CD14-positive monocyte (primary cell): Measurements from ENCODE around the gene NGDN. TPM values are rescaled to one million over a fixed set of nuclear protein-coding genes. Genes with fewer than 3 reads are reported as not detected.

ENCODE experiments used
- DNase-seq, 3 donors: peaks; one replicate each; pipeline ENCODE4 v3.0.0-alpha.2; 2011 to 2022
- H2AFZ ChIP-seq: 2 replicates; pipeline ENCODE4 v1.6.0; 2012; ENCODE audit warnings: mild to moderate bottlenecking, low read depth, low read length, inconsistent platforms; ENCODE audit not compliant: insufficient read depth, poor library complexity, severe bottlenecking
- H3K27ac ChIP-seq, 2 donors: 1 replicate in 1 of 2; 2 replicates in 1 of 2; pipeline ENCODE4 v1.5.1; 2012 to 2013; ENCODE audit warnings: low read length in 2 of 2, control low read depth in 1 of 2, inconsistent platforms in 1 of 2, low read depth in 1 of 2, mild to moderate bottlenecking in 1 of 2
- H3K27me3 ChIP-seq, 2 donors: one replicate each; pipeline versions ENCODE4 v1.6.0 to v1.6.1; 2011 to 2013; ENCODE audit warnings: low read length in 2 of 2; ENCODE audit not compliant: control insufficient read depth in 2 of 2, insufficient read depth in 2 of 2
- H3K36me3 ChIP-seq, 2 donors: replicated peaks in 1 of 2; 1 replicate in 1 of 2; 2 replicates in 1 of 2; pipeline versions ENCODE4 v1.5.1 to v1.6.1; 2012 to 2013; ENCODE audit warnings: low read length in 2 of 2, control low read depth in 1 of 2, inconsistent platforms in 1 of 2, mild to moderate bottlenecking in 1 of 2; ENCODE audit not compliant: insufficient read depth in 2 of 2, control insufficient read depth in 1 of 2
- H3K4me1 ChIP-seq, 2 donors: 1 replicate in 1 of 2; 2 replicates in 1 of 2; pipeline versions ENCODE4 v1.5.1 to v1.6.1; 2012 to 2013; ENCODE audit warnings: low read length in 2 of 2, control low read depth in 1 of 2, inconsistent platforms in 1 of 2, mild to moderate bottlenecking in 1 of 2, moderate library complexity in 1 of 2; ENCODE audit not compliant: insufficient read depth in 2 of 2, control insufficient read depth in 1 of 2
- H3K4me2 ChIP-seq: replicated peaks from 2 replicates; pipeline ENCODE3; 2012; ENCODE audit warnings: low read length, moderate library complexity, mild to moderate bottlenecking; ENCODE audit not compliant: poor library complexity, severe bottlenecking; ENCODE audit errors: extremely low read depth
- H3K4me3 ChIP-seq, 3 experiments: fragments of 200-600 bp in 1 of 3; sonication (generic) in 1 of 3; replicated peaks in 1 of 3; 1 replicate in 2 of 3; 2 replicates in 1 of 3; pipeline ENCODE4 v1.5.1; 2011 to 2013; ENCODE audit warnings: low read length in 3 of 3, mild to moderate bottlenecking in 3 of 3, control low read depth in 2 of 3, low read depth in 2 of 3, inconsistent platforms in 1 of 3, moderate library complexity in 1 of 3
- H3K79me2 ChIP-seq: 2 replicates; pipeline ENCODE4 v1.6.0; 2012; ENCODE audit warnings: mild to moderate bottlenecking, control low read depth, inconsistent platforms, low read length, moderate library complexity; ENCODE audit not compliant: insufficient read depth
- H3K9ac ChIP-seq: 2 replicates; pipeline ENCODE4 v1.6.0; 2017; ENCODE audit warnings: low read length, mild to moderate bottlenecking; ENCODE audit not compliant: insufficient read depth, poor library complexity, severe bottlenecking
- H3K9me3 ChIP-seq, 2 donors: replicated peaks in 1 of 2; 1 replicate in 1 of 2; 2 replicates in 1 of 2; pipeline versions ENCODE4 v1.5.1 to v1.6.1; 2012 to 2013; ENCODE audit warnings: low read length in 2 of 2, control low read depth in 1 of 2; ENCODE audit not compliant: control insufficient read depth in 1 of 2, insufficient read depth in 1 of 2
- H4K20me1 ChIP-seq: 2 replicates; pipeline ENCODE4 v1.6.0; 2012; ENCODE audit warnings: mild to moderate bottlenecking, low read length, control low read depth, moderate library complexity; ENCODE audit not compliant: insufficient read depth
- H3K27ac Mint-ChIP-seq, 7 donors: one replicate each; pipeline ENCODE4 v1.8.0; 2020; ENCODE audit warnings: mild to moderate bottlenecking in 7 of 7, mixed read lengths in 7 of 7, moderate library complexity in 6 of 7, inconsistent platforms in 2 of 7
- H3K27me3 Mint-ChIP-seq, 3 donors: one replicate each; pipeline ENCODE4 v1.8.0; 2021 to 2022; ENCODE audit warnings: low read depth in 3 of 3, mild to moderate bottlenecking in 3 of 3, mixed read lengths in 3 of 3, moderate library complexity in 3 of 3, inconsistent platforms in 1 of 3
- H3K36me3 Mint-ChIP-seq, 2 donors: one replicate each; pipeline ENCODE4 v1.8.0; 2020; ENCODE audit warnings: mixed read lengths in 2 of 2, inconsistent platforms in 1 of 2, mild to moderate bottlenecking in 1 of 2
- H3K4me1 Mint-ChIP-seq: one replicate; pipeline ENCODE4 v1.8.0; 2020; ENCODE audit warnings: mild to moderate bottlenecking, mixed read lengths
- H3K4me3 Mint-ChIP-seq, 2 donors: one replicate each; pipeline ENCODE4 v1.8.0; 2020; ENCODE audit warnings: mild to moderate bottlenecking in 2 of 2, mixed read lengths in 2 of 2, moderate library complexity in 1 of 2
- H3K9me3 Mint-ChIP-seq, 7 donors: one replicate each; pipeline ENCODE4 v1.8.0; 2020 to 2022; ENCODE audit warnings: mixed read lengths in 7 of 7, mild to moderate bottlenecking in 6 of 7, moderate library complexity in 6 of 7, inconsistent platforms in 2 of 7
- CTCF ChIP-seq: fragments of 200-600 bp; IDR thresholded peaks from one replicate; pipeline ENCODE4 v1.8.0; 2022; ENCODE audit warnings: antibody characterized with exemption, mild to moderate bottlenecking
- WGBS: methylation state at CpG from one replicate; pipeline ENCODE4 v1.1.5; 2013; ENCODE audit warnings: missing lambda C conversion rate; ENCODE audit not compliant: insufficient coverage; 5-methylcytosine and 5-hydroxymethylcytosine counted together
- intact Hi-C, 2 donors: fragments of 100-400 bp; cut with micrococcal nuclease; formaldehyde crosslinking; loops; one replicate each; pipeline versions ENCODE4 v1.15.0 to v1.15.1; 2023
- polyA plus RNA-seq, 3 donors: library from polyadenylated mRNA; depleted of rRNA in 1 of 3; unstranded in 2 of 3; stranded (reverse) in 1 of 3; fragments of 300-500 nt in 2 of 3; fragments of >200 nt in 1 of 3; fragmentation: Illumina TruSeq in 2 of 3; gene quantifications; 1 replicate in 2 of 3; 2 replicates in 1 of 3; pipeline ENCODE4 v1.2.3, GENCODE V29; 2012 to 2021

NGDN gene
- polyA plus RNA-seq, 3 donors, result 22.7 to 44.5 (median 26.8) TPM

GRCh38 chr14:23513005-23513817 is 43.7 kb downstream of the NGDN start:
- H3K27me3 ChIP-seq, result no peaks in the 10 kb centered on the region
- Mint-ChIP-seq H3K4me3 (no peak overlapping the region), H3K36me3 (peaks cover 0 to 3% of the 10 kb centered on the region in 2 donors)

More at GRCh38 chr14:23513005-23513817, 43.7 kb downstream of the NGDN start:
- no peak for DNase-seq
- Mint-ChIP-seq H3K9me3 (no peaks in the 10 kb centered on the region), H3K4me1 (peaks cover 6% of the 10 kb centered on the region), H3K27ac (peak overlapping the region in 1 of 7 donors; percentile 24), H3K27me3 (peaks cover 2 to 8% (median 3%) of the 10 kb centered on the region in 3 donors)
- TF ChIP-seq CTCF, result no peak
- Histone ChIP-seq H2AFZ (no peak overlapping the region), H3K4me1 (no peaks in the 10 kb centered on the region), H3K79me2 (no peaks in the 10 kb centered on the region), H3K4me2 (no peak overlapping the region), H3K27ac (no peak overlapping the region), H3K9me3 (no peaks in the 10 kb centered on the region), H3K9ac (no peak overlapping the region), H3K4me3 (no peak overlapping the region), H4K20me1 (no peaks in the 10 kb centered on the region), H3K36me3 (no peaks in the 10 kb centered on the region)
- intact Hi-C loops, result no loop called here
- WGBS, result 96% methylated on average over 14 of the region's 25 CpGs
